CD4-positive, alpha-beta T cell treated with Interferon gamma for 1 hour (primary cell): ENCODE data around the gene NCEH1.
A peak's percentile ranks its signal among the peaks of the same experiment; 100 is the strongest.
"Not testable (repeated sequence)": the region's sequence is repeated elsewhere in the genome, so short reads cannot be mapped to it uniquely, and the experiment has no call there.

ENCODE experiments used
- DNase-seq: peaks from one replicate; pipeline ENCODE4 v3.0.0-alpha.2; 2020

Gene NCEH1

GRCh38 chr3:172607305-172608121, 103.4 kb downstream of the NCEH1 start:
- DNase-seq: no peak

GRCh38 chr3:172606021-172606420, 104.8 kb downstream of the NCEH1 start:
- DNase-seq: no peak

- DNase-seq: no peak
These were observed 105.8 kb downstream of the NCEH1 start for GRCh38 chr3:172604895-172605646.

- no peak for DNase-seq
These were observed 109.6 kb downstream of the NCEH1 start for GRCh38 chr3:172601066-172601832.

GRCh38 chr3:172600644-172601065, 110.2 kb downstream of the NCEH1 start:
- DNase-seq: no peak

GRCh38 chr3:172598904-172599303, 112.0 kb downstream of the NCEH1 start:
- no peak for DNase-seq

- no peak for DNase-seq
These were observed 114.5 kb downstream of the NCEH1 start for GRCh38 chr3:172596394-172596706.

- peak; percentile 43 for DNase-seq
These were observed 115.0 kb downstream of the NCEH1 start for GRCh38 chr3:172595664-172596393.

- DNase-seq: not testable (repeated sequence)
These were observed 115.8 kb downstream of the NCEH1 start for GRCh38 chr3:172594900-172595663.

- DNase-seq: no peak
These were observed 117.8 kb downstream of the NCEH1 start for GRCh38 chr3:172592898-172593669.

GRCh38 chr3:172591876-172592771, 118.7 kb downstream of the NCEH1 start:
- DNase-seq: peak; percentile 82

GRCh38 chr3:172591125-172591605, 119.7 kb downstream of the NCEH1 start:
- DNase-seq: no peak

GRCh38 chr3:172586436-172586835, 124.4 kb downstream of the NCEH1 start:
- no peak for DNase-seq

- no peak for DNase-seq
These were observed 124.9 kb downstream of the NCEH1 start for GRCh38 chr3:172585954-172586353.

GRCh38 chr3:172582712-172583111, 128.2 kb downstream of the NCEH1 start:
- DNase-seq: no peak

- no peak for DNase-seq
These were observed 129.1 kb downstream of the NCEH1 start for GRCh38 chr3:172581757-172582166.

GRCh38 chr3:172580680-172581401, 130.0 kb downstream of the NCEH1 start:
- no peak for DNase-seq
